ENCODE data around the gene USP47.
A peak's percentile ranks its signal among the peaks of the same experiment; 100 is the strongest.

USP47 gene

GRCh38 chr11:11901929-11902328 lies 60.2 kb downstream of the USP47 start:
- H3K4me3 ChIP-seq (ENCODE audit: low read depth, low read length) = no peak overlapping the region
- TF ChIP-seq CTCF (conservative IDR thresholded peaks at IDR 0.05; ENCODE audit: low read depth, low read length) = no peak
- DNase-seq (ENCODE audit: low read depth) = no peak

GRCh38 chr11:11909727-11910126 lies 68.0 kb downstream of the USP47 start:
- no peak for TF ChIP-seq CTCF (conservative IDR thresholded peaks at IDR 0.05; ENCODE audit: low read depth, low read length)
- no peak overlapping the region for H3K4me3 ChIP-seq (ENCODE audit: low read depth, low read length)
- peak; percentile 69 for DNase-seq (ENCODE audit: low read depth)

- DNase-seq (ENCODE audit: low read depth) = no peak
- H3K4me3 ChIP-seq (ENCODE audit: low read depth, low read length) = no peak overlapping the region
- no peak for TF ChIP-seq CTCF (conservative IDR thresholded peaks at IDR 0.05; ENCODE audit: low read depth, low read length)
Measured at GRCh38 chr11:11910541-11910940, 68.8 kb downstream of the USP47 start.

- no peak for TF ChIP-seq CTCF (conservative IDR thresholded peaks at IDR 0.05; ENCODE audit: low read depth, low read length)
- no peak overlapping the region for H3K4me3 ChIP-seq (ENCODE audit: low read depth, low read length)
- no peak for DNase-seq (ENCODE audit: low read depth)
Measured at GRCh38 chr11:11913395-11913794, 71.6 kb downstream of the USP47 start.

- DNase-seq (ENCODE audit: low read depth) = no peak
- no peak overlapping the region for H3K4me3 ChIP-seq (ENCODE audit: low read depth, low read length)
- no peak for TF ChIP-seq CTCF (conservative IDR thresholded peaks at IDR 0.05; ENCODE audit: low read depth, low read length)
Measured at GRCh38 chr11:11915625-11916024, 73.9 kb downstream of the USP47 start.

GRCh38 chr11:11916981-11917399 lies 75.2 kb downstream of the USP47 start:
- DNase-seq (ENCODE audit: low read depth) = peak; percentile 90
- no peak for TF ChIP-seq CTCF (conservative IDR thresholded peaks at IDR 0.05; ENCODE audit: low read depth, low read length)
- H3K4me3 ChIP-seq (ENCODE audit: low read depth, low read length) = no peak overlapping the region

- peak; percentile 21 for DNase-seq (ENCODE audit: low read depth)
- H3K4me3 ChIP-seq (ENCODE audit: low read depth, low read length) = no peak overlapping the region
- no peak for TF ChIP-seq CTCF (conservative IDR thresholded peaks at IDR 0.05; ENCODE audit: low read depth, low read length)
Measured at GRCh38 chr11:11923828-11924227, 82.1 kb downstream of the USP47 start.
